NCI-H2029 (cell line): Measurements from ENCODE around the gene DYNLL2.
"Not testable (repeated sequence)": the region's sequence is repeated elsewhere in the genome, so short reads cannot be mapped to it uniquely, and the experiment has no call there.

Source experiments
- DNase-seq: peaks from one replicate; lab custom pipeline; 2025; lab: John Stamatoyannopoulos, UW

DYNLL2 gene

GRCh38 chr17:58073266-58073665 lies 10.0 kb upstream of the DYNLL2 start:
- DNase-seq, result not testable (repeated sequence)

GRCh38 chr17:58074406-58074805 lies 8.8 kb upstream of the DYNLL2 start:
- DNase-seq, result not testable (repeated sequence)

- no peak for DNase-seq
These were observed 3.8 kb upstream of the DYNLL2 start for GRCh38 chr17:58079300-58080033.

- no peak for DNase-seq
These were observed 1.4 kb upstream of the DYNLL2 start for GRCh38 chr17:58081646-58082340.

GRCh38 chr17:58082341-58082869 lies 814 bp upstream of the DYNLL2 start:
- no peak for DNase-seq

- peak; percentile 17 for DNase-seq
These were observed 485 bp downstream of the DYNLL2 start for GRCh38 chr17:58083491-58084316.

GRCh38 chr17:58084317-58084981 lies 1.2 kb downstream of the DYNLL2 start:
- peak; percentile 26 for DNase-seq

- DNase-seq, result no peak
These were observed 2.0 kb downstream of the DYNLL2 start for GRCh38 chr17:58085039-58085715.

- no peak for DNase-seq
These were observed 3.7 kb downstream of the DYNLL2 start for GRCh38 chr17:58086953-58087352.

GRCh38 chr17:58088624-58089023 lies 5.4 kb downstream of the DYNLL2 start:
- DNase-seq, result no peak

- DNase-seq, result no peak
These were observed 5.9 kb downstream of the DYNLL2 start for GRCh38 chr17:58089111-58089510.

- no peak for DNase-seq
These were observed 7.9 kb downstream of the DYNLL2 start for GRCh38 chr17:58091024-58091567.

- no peak for DNase-seq
These were observed 9.0 kb downstream of the DYNLL2 start for GRCh38 chr17:58092101-58092796.

- no peak for DNase-seq
These were observed 9.7 kb downstream of the DYNLL2 start for GRCh38 chr17:58092797-58093385.

- no peak for DNase-seq
These were observed 10.9 kb downstream of the DYNLL2 start for GRCh38 chr17:58094118-58094517.

GRCh38 chr17:58096892-58097291 lies 13.7 kb downstream of the DYNLL2 start:
- DNase-seq, result no peak

- no peak for DNase-seq
These were observed 14.3 kb downstream of the DYNLL2 start for GRCh38 chr17:58097384-58098088.

GRCh38 chr17:58100506-58100905 lies 17.3 kb downstream of the DYNLL2 start:
- no peak for DNase-seq

GRCh38 chr17:58101898-58102297 lies 18.7 kb downstream of the DYNLL2 start:
- not testable (repeated sequence) for DNase-seq
